HepG2 (cell line): Measurements from ENCODE around the gene EEF1AKMT3. TPM values are rescaled to one million over a fixed set of nuclear protein-coding genes. Genes with fewer than 3 reads are reported as not detected.
A peak's percentile ranks its signal among the peaks of the same experiment; 100 is the strongest.

Experiments
- ATF7-NPFF ChIP-seq: sonication (generic); formaldehyde crosslinking; IDR thresholded peaks from 2 replicates; pipeline ENCODE4 v1.8.1; 2023; ENCODE audit warnings: mild to moderate bottlenecking, low read depth, missing genetic modification reagents, moderate library complexity
- BCL6 ChIP-seq: IDR thresholded peaks from 2 replicates; pipeline ENCODE4 v1.6.1; 2016; ENCODE audit warnings: missing genetic modification reagents, missing compliant biosample characterization
- CCAR2 ChIP-seq: fragments of 200-400 bp; formaldehyde crosslinking; optimal IDR thresholded peaks from 2 replicates; pipeline ENCODE3; 2018; ENCODE audit warnings: low read depth, mild to moderate bottlenecking, low read length, moderate library complexity
- ETV5 ChIP-seq: IDR thresholded peaks from 2 replicates; pipeline ENCODE4 v1.6.1; 2018; ENCODE audit warnings: missing biosample characterization, missing genetic modification reagents, inconsistent platforms, borderline replicate concordance
- FOXC1 ChIP-seq: sonication (generic); formaldehyde crosslinking; IDR thresholded peaks from 2 replicates; pipeline ENCODE4 v1.8.0; 2022; ENCODE audit warnings: mild to moderate bottlenecking, missing genetic modification reagents, borderline replicate concordance
- KAT2B ChIP-seq: fragments of 150-350 bp; IDR thresholded peaks from 2 replicates; pipeline ENCODE4 v1.6.1; 2014; ENCODE audit warnings: low read depth, low read length, borderline replicate concordance
- MEIS2 ChIP-seq: sonication (generic); formaldehyde crosslinking; IDR thresholded peaks from 2 replicates; pipeline ENCODE4 v1.9.0; 2021; ENCODE audit warnings: mild to moderate bottlenecking, missing genetic modification reagents
- MXI1 ChIP-seq: IDR thresholded peaks from 3 replicates; pipeline ENCODE4 v1.6.1; 2012; ENCODE audit warnings: low read depth, low read length, inconsistent platforms, borderline replicate concordance
- NFATC3 ChIP-seq: sonication (generic); formaldehyde crosslinking; IDR thresholded peaks from 2 replicates; pipeline ENCODE4 v1.5.1; 2020; ENCODE audit warnings: mild to moderate bottlenecking, missing genetic modification reagents
- NFYB ChIP-seq: sonication (generic); formaldehyde crosslinking; IDR thresholded peaks from 2 replicates; pipeline ENCODE4 v1.4.0; 2020; ENCODE audit warnings: missing genetic modification reagents
- PHF21A ChIP-seq: sonication (generic); formaldehyde crosslinking; IDR thresholded peaks from 2 replicates; pipeline ENCODE4 v1.5.0; 2020; ENCODE audit warnings: mild to moderate bottlenecking, missing genetic modification reagents
- PHF5A ChIP-seq: IDR thresholded peaks from one replicate; pipeline ENCODE4 v1.6.1; 2018; ENCODE audit warnings: low read depth, missing genetic modification reagents; ENCODE audit not compliant: unreplicated experiment
- PRDM10 ChIP-seq: sonication (generic); formaldehyde crosslinking; IDR thresholded peaks from 2 replicates; pipeline ENCODE4 v1.4.0; 2020; ENCODE audit warnings: low read depth, missing genetic modification reagents
- TFDP2 ChIP-seq: sonication (generic); formaldehyde crosslinking; IDR thresholded peaks from 2 replicates; pipeline ENCODE4 v1.4.0; 2020; ENCODE audit warnings: missing genetic modification reagents
- ZFP41 ChIP-seq: sonication (generic); formaldehyde crosslinking; IDR thresholded peaks from 2 replicates; pipeline ENCODE4 v1.4.0; 2020; ENCODE audit warnings: mild to moderate bottlenecking, missing genetic modification reagents, borderline replicate concordance
- ZNF101 ChIP-seq: sonication (generic); formaldehyde crosslinking; IDR thresholded peaks from 2 replicates; pipeline ENCODE4 v1.4.0; 2020; ENCODE audit warnings: mild to moderate bottlenecking, low read depth, missing genetic modification reagents, borderline replicate concordance
- ZNF34 ChIP-seq: sonication (generic); formaldehyde crosslinking; IDR thresholded peaks from 2 replicates; pipeline ENCODE4 v1.4.0; 2020; ENCODE audit warnings: mild to moderate bottlenecking, missing genetic modification reagents, borderline replicate concordance
- ZSCAN25 ChIP-seq: sonication (generic); formaldehyde crosslinking; IDR thresholded peaks from 2 replicates; pipeline ENCODE4 v1.8.0; 2022; ENCODE audit warnings: mild to moderate bottlenecking, missing genetic modification reagents
- polyA plus RNA-seq, 8 experiments: library from polyadenylated mRNA; depleted of rRNA in 3 of 8; stranded (reverse) in 7 of 8; unstranded in 1 of 8; fragments of >200 nt; fragmentation: Illumina TruSeq in 4 of 8; extraction: Trizol in 4 of 8; gene quantifications; 2 replicates each; pipeline versions ENCODE4 v1.2.1 to v1.2.3, GENCODE V29; 2011 to 2016; ENCODE audit warnings: low read depth in 4 of 8, missing spikeins in 1 of 8, mixed read lengths in 1 of 8; ENCODE audit not compliant: insufficient read depth in 1 of 8
- total RNA-seq, 5 experiments: library from RNA; depleted of rRNA; stranded (reverse); fragments of >200 nt; fragmentation: Illumina TruSeq; extraction: Trizol; gene quantifications; 2 replicates each; pipeline ENCODE4 v1.2.3, GENCODE V29; 2016; ENCODE audit warnings: low read depth in 1 of 5
- TF ChIP-seq, protein P1 (sequence below): sonication (generic); formaldehyde crosslinking; IDR thresholded peaks from 2 replicates; pipeline ENCODE4 v1.4.0; 2020; ENCODE audit warnings: missing genetic modification reagents, borderline replicate concordance

EEF1AKMT3 gene
- total and polyA plus RNA-seq, 2 of the 13 experiments (the other 11 are each of a cell fraction or from before 2014, with no cell fraction given) = 4.7 to 11.4 TPM

- TF ChIP-seq PRDM10 (CRISPR knock-in tag) (peak; percentile 71; the same call in 1 of the 2 replicates), FOXC1 (peak; percentile 96), PHF5A (CRISPR knock-in tag) (peak; percentile 27), KAT2B (no peak), NFYB (CRISPR knock-in tag) (peak; percentile 75), ATF7-NPFF (peak; percentile 90), MEIS2 (CRISPR knock-in tag) (peak; percentile 90), CCAR2 (peak; percentile 14), NFATC3 (peak; percentile 62; the same call in 1 of the 2 replicates), ETV5 (CRISPR knock-in tag) (peak; percentile 70; the same call in 1 of the 2 replicates), TFDP2 (CRISPR knock-in tag) (peak; percentile 98), ZNF34 (CRISPR knock-in tag) (no peak), BCL6 (CRISPR knock-in tag) (peak; percentile 45; the same call in 1 of the 2 replicates), ZSCAN25 (CRISPR knock-in tag) (peak; percentile 99), PHF21A (CRISPR knock-in tag) (peak; percentile 86), ZNF101 (CRISPR knock-in tag) (peak; percentile 84; the same call in 1 of the 2 replicates), MXI1 (peak; percentile 97; the same call in 2 of the 3 replicates), ZFP41 (peak; percentile 88; the same call in 1 of the 2 replicates)
- TF ChIP-seq, protein P1, sequence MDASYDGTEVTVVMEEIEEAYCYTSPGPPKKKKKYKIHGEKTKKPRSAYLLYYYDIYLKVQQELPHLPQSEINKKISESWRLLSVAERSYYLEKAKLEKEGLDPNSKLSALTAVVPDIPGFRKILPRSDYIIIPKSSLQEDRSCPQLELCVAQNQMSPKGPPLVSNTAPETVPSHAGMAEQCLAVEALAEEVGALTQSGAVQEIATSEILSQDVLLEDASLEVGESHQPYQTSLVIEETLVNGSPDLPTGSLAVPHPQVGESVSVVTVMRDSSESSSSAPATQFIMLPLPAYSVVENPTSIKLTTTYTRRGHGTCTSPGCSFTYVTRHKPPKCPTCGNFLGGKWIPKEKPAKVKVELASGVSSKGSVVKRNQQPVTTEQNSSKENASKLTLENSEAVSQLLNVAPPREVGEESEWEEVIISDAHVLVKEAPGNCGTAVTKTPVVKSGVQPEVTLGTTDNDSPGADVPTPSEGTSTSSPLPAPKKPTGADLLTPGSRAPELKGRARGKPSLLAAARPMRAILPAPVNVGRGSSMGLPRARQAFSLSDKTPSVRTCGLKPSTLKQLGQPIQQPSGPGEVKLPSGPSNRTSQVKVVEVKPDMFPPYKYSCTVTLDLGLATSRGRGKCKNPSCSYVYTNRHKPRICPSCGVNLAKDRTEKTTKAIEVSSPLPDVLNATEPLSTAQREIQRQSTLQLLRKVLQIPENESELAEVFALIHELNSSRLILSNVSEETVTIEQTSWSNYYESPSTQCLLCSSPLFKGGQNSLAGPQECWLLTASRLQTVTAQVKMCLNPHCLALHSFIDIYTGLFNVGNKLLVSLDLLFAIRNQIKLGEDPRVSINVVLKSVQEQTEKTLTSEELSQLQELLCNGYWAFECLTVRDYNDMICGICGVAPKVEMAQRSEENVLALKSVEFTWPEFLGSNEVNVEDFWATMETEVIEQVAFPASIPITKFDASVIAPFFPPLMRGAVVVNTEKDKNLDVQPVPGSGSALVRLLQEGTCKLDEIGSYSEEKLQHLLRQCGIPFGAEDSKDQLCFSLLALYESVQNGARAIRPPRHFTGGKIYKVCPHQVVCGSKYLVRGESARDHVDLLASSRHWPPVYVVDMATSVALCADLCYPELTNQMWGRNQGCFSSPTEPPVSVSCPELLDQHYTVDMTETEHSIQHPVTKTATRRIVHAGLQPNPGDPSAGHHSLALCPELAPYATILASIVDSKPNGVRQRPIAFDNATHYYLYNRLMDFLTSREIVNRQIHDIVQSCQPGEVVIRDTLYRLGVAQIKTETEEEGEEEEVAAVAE = peak; percentile 73; the same call in 1 of the 2 replicates
Measured at GRCh38 chr12:57751788-57752667, 20.4 kb upstream of the EEF1AKMT3 start, which contains the start of gene CDK4 (continued).
